Keratinocyte (primary cell): Measurements from ENCODE around the gene NBL1.

ENCODE experiments used
- CTCF ChIP-seq, 3 experiments: IDR thresholded peaks in 1 of 3; conservative IDR thresholded peaks in 1 of 3; optimal IDR thresholded peaks in 1 of 3; 2 replicates in 2 of 3; 3 replicates in 1 of 3; pipeline versions ENCODE3 to v1.5.1; 2011; ENCODE audit warnings: low read length in 3 of 3, mild to moderate bottlenecking in 3 of 3, moderate library complexity in 2 of 3, control low read depth in 1 of 3, inconsistent platforms in 1 of 3; ENCODE audit not compliant: insufficient read depth in 2 of 3; ENCODE audit errors: extremely low read depth in 1 of 3
- EZH2 ChIP-seq: IDR thresholded peaks from one replicate; pipeline ENCODE4 v1.6.1; 2012; ENCODE audit warnings: inconsistent platforms, mild to moderate bottlenecking, low read length, moderate library complexity

- no peak for TF ChIP-seq CTCF (optimal IDR thresholded peaks at IDR 0.05 in 1 of 3, IDR thresholded peaks at IDR 0.05 in 1 of 3, conservative IDR thresholded peaks at IDR 0.05 in 1 of 3; ENCODE audit: extremely low read depth in 1 of 3, insufficient read depth in 2 of 3, low read length in 3 of 3)
- no peak for TF ChIP-seq EZH2
Measured at GRCh38 chr1:19676438-19676922, 32.4 kb downstream of the NBL1 start.
